HEK293 (cell line): Measurements from ENCODE around the gene NELFB.
A peak's percentile ranks its signal among the peaks of the same experiment; 100 is the strongest.

Experiments used
- HOXA7 ChIP-seq: sonication (generic); formaldehyde crosslinking; IDR thresholded peaks from 2 replicates; pipeline ENCODE4 v1.8.1; 2022; ENCODE audit warnings: missing genetic modification reagents, borderline replicate concordance
- HOXC10 ChIP-seq: sonication (generic); formaldehyde crosslinking; IDR thresholded peaks from 2 replicates; pipeline ENCODE4 v1.8.1; 2023; ENCODE audit warnings: mild to moderate bottlenecking, missing genetic modification reagents
- KLF1 ChIP-seq: fragments of 450-650 bp; formaldehyde crosslinking; IDR thresholded peaks from 2 replicates; pipeline ENCODE4 v1.5.1; 2016; ENCODE audit warnings: missing biosample characterization, missing genetic modification characterization
- KLF8 ChIP-seq: fragments of 450-650 bp; formaldehyde crosslinking; IDR thresholded peaks from 2 replicates; pipeline ENCODE4 v1.5.1; 2016; ENCODE audit warnings: missing biosample characterization, missing genetic modification characterization
- SETDB1 ChIP-seq: IDR thresholded peaks from one replicate; pipeline ENCODE4 v1.6.1; 2017; ENCODE audit warnings: mild to moderate bottlenecking, low read length, moderate library complexity, mixed read lengths; ENCODE audit not compliant: insufficient read length
- SP7 ChIP-seq: fragments of 450-650 bp; formaldehyde crosslinking; IDR thresholded peaks from 2 replicates; pipeline ENCODE4 v1.5.1; 2016; ENCODE audit warnings: missing biosample characterization, missing genetic modification characterization
- WT1 ChIP-seq: fragments of 450-650 bp; formaldehyde crosslinking; IDR thresholded peaks from 2 replicates; pipeline ENCODE4 v1.5.1; 2016; ENCODE audit warnings: missing biosample characterization, missing genetic modification characterization
- ZFHX2 ChIP-seq: fragments of 450-650 bp; formaldehyde crosslinking; conservative IDR thresholded peaks from 2 replicates; pipeline ENCODE4 v1.5.1; 2016; ENCODE audit warnings: missing biosample characterization, missing genetic modification characterization
- ZFP41 ChIP-seq: fragments of 450-650 bp; formaldehyde crosslinking; IDR thresholded peaks from 2 replicates; pipeline ENCODE4 v1.5.1; 2016; ENCODE audit warnings: missing biosample characterization, missing genetic modification characterization, borderline replicate concordance
- ZNF10 ChIP-seq: fragments of 450-650 bp; formaldehyde crosslinking; IDR thresholded peaks from 2 replicates; pipeline ENCODE4 v1.5.1; 2017; ENCODE audit warnings: missing biosample characterization, missing genetic modification characterization
- ZNF133 ChIP-seq: fragments of 450-650 bp; formaldehyde crosslinking; IDR thresholded peaks from 2 replicates; pipeline ENCODE4 v1.5.1; 2016; ENCODE audit warnings: missing biosample characterization, missing genetic modification characterization
- ZNF138 ChIP-seq: fragments of 450-650 bp; formaldehyde crosslinking; IDR thresholded peaks from 2 replicates; pipeline ENCODE4 v1.5.1; 2016; ENCODE audit warnings: missing biosample characterization, missing genetic modification characterization, borderline replicate concordance
- ZNF140 ChIP-seq: fragments of 450-650 bp; formaldehyde crosslinking; IDR thresholded peaks from 2 replicates; pipeline ENCODE4 v1.5.1; 2016; ENCODE audit warnings: missing biosample characterization, missing genetic modification characterization
- ZNF214 ChIP-seq: fragments of 450-650 bp; formaldehyde crosslinking; IDR thresholded peaks from 2 replicates; pipeline ENCODE4 v1.5.1; 2017; ENCODE audit warnings: missing biosample characterization, mild to moderate bottlenecking, missing genetic modification characterization, borderline replicate concordance
- ZNF248 ChIP-seq: fragments of 450-650 bp; formaldehyde crosslinking; IDR thresholded peaks from 2 replicates; pipeline ENCODE4 v1.5.1; 2017; ENCODE audit warnings: missing biosample characterization, missing genetic modification characterization
- ZNF311 ChIP-seq: fragments of 450-650 bp; formaldehyde crosslinking; IDR thresholded peaks from 2 replicates; pipeline ENCODE4 v1.5.1; 2017; ENCODE audit warnings: missing biosample characterization, missing genetic modification characterization, borderline replicate concordance
- ZNF48 ChIP-seq: fragments of 450-650 bp; formaldehyde crosslinking; IDR thresholded peaks from 2 replicates; pipeline ENCODE4 v1.5.1; 2016; ENCODE audit warnings: missing biosample characterization, missing genetic modification characterization
- ZNF514 ChIP-seq: fragments of 450-650 bp; formaldehyde crosslinking; IDR thresholded peaks from 2 replicates; pipeline ENCODE4 v1.5.1; 2016; ENCODE audit warnings: missing biosample characterization, missing genetic modification characterization
- ZNF530 ChIP-seq: fragments of 450-650 bp; formaldehyde crosslinking; IDR thresholded peaks from 2 replicates; pipeline ENCODE4 v1.5.1; 2016; ENCODE audit warnings: low read depth, missing biosample characterization, missing genetic modification characterization
- ZNF626 ChIP-seq: fragments of 450-650 bp; sonication (Bioruptor Pico); formaldehyde crosslinking; IDR thresholded peaks from 2 replicates; pipeline ENCODE4 v1.5.1; 2018; ENCODE audit warnings: missing biosample characterization, missing genetic modification characterization, inconsistent platforms
- ZNF654 ChIP-seq: fragments of 450-650 bp; formaldehyde crosslinking; IDR thresholded peaks from 2 replicates; pipeline ENCODE4 v1.5.1; 2016; ENCODE audit warnings: low read depth, missing biosample characterization, missing genetic modification characterization
- ZNF660 ChIP-seq: fragments of 450-650 bp; IDR thresholded peaks from 2 replicates; pipeline ENCODE4 v1.5.1; 2018; ENCODE audit warnings: missing biosample characterization, mild to moderate bottlenecking, missing genetic modification characterization
- ZNF776 ChIP-seq: fragments of 450-650 bp; formaldehyde crosslinking; IDR thresholded peaks from 2 replicates; pipeline ENCODE4 v1.5.0; 2017; ENCODE audit warnings: missing biosample characterization, missing genetic modification characterization, borderline replicate concordance
- ZNF837 ChIP-seq: fragments of 450-650 bp; formaldehyde crosslinking; IDR thresholded peaks from 2 replicates; pipeline ENCODE4 v1.5.1; 2016; ENCODE audit warnings: missing biosample characterization, missing genetic modification characterization
- ZNF843 ChIP-seq: fragments of 450-650 bp; formaldehyde crosslinking; IDR thresholded peaks from 2 replicates; pipeline ENCODE4 v1.5.1; 2016; ENCODE audit warnings: missing biosample characterization, missing genetic modification characterization
- TF ChIP-seq, protein P1 (sequence below): fragments of 450-650 bp; formaldehyde crosslinking; IDR thresholded peaks from 2 replicates; pipeline ENCODE4 v1.5.1; 2017; ENCODE audit warnings: missing biosample characterization, missing genetic modification characterization
- TF ChIP-seq, protein P2 (sequence below): fragments of 450-650 bp; formaldehyde crosslinking; IDR thresholded peaks from 2 replicates; pipeline ENCODE4 v1.5.1; 2016; ENCODE audit warnings: missing biosample characterization, missing genetic modification characterization
- TF ChIP-seq, protein P3 (sequence below): fragments of 450-650 bp; formaldehyde crosslinking; IDR thresholded peaks from 2 replicates; pipeline ENCODE4 v1.5.1; 2016; ENCODE audit warnings: missing biosample characterization, missing genetic modification characterization
- TF ChIP-seq, protein P4 (sequence below): fragments of 450-650 bp; formaldehyde crosslinking; IDR thresholded peaks from 2 replicates; pipeline ENCODE4 v1.5.1; 2016; ENCODE audit warnings: missing biosample characterization, missing genetic modification characterization
- TF ChIP-seq, protein P5 (sequence below): fragments of 450-650 bp; formaldehyde crosslinking; IDR thresholded peaks from 2 replicates; pipeline ENCODE4 v1.5.1; 2017; ENCODE audit warnings: missing biosample characterization, mild to moderate bottlenecking, missing genetic modification characterization, moderate library complexity
- TF ChIP-seq, protein P6 (sequence below): fragments of 450-650 bp; formaldehyde crosslinking; IDR thresholded peaks from 2 replicates; pipeline ENCODE4 v1.5.1; 2016; ENCODE audit warnings: missing biosample characterization, missing genetic modification characterization, low read depth

Gene NELFB

DNA sequence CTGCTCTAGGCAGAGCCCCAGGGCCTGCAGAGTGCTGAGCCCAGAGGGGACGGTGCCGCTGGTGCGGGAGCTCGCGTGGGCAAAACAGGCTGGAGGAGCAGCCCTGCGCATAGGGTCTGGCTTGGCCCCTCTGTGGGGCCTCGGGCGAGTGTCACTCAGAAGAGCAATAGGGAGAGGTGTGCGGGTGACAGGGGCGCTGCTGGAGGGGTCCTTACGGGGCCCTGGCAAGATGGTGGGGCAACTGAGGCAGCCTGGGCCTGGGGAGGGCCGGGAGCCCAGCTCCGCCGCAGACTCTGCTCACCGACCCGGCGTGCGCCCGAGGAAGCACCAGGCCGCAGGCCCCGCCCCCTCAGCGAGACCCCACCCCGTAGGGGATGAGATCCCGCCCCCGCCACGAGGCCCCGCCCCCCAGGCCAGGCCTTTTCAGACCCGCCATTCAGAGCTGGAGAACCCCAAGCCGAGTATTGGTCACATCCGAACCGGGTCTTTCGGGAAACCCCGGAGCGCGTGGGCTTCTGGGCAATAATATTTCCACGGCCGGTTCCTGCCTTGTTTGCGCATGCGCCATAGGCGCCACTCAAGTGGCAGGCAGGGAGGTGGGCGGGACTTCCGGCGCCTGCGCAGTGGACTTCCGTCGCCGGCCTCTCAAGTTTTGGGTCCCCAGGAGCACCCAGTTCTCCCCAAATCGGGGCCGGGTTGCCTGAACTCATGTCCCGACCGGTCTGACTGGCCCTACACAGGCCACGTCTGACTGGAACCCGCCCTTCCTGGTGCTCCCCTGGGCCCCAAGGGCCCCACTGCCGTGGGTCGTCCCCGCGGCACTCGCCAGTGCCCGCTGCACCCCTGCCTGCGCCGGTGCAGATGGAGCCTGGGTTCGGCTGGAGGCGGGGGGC is 31.8 kb upstream of the NELFB start (continued):
- TF ChIP-seq KLF8 (tag by site-specific recombination) (no peak), HOXA7 (CRISPR knock-in tag) (no peak), ZFP41 (tag by site-specific recombination) (no peak), ZNF843 (tag by site-specific recombination) (0 out of 2 replicates have a peak, but pooled peaks have one; percentile 43), ZFHX2 (tag by site-specific recombination) (peak; percentile 31), ZNF514 (tag by site-specific recombination) (no peak), ZNF133 (no peak), WT1 (tag by site-specific recombination) (no peak), ZNF138 (no peak), ZNF10 (tag by site-specific recombination) (no peak), SETDB1 (no peak), SP7 (tag by site-specific recombination) (peak; percentile 25; the same call in 1 of the 2 replicates), ZNF311 (tag by site-specific recombination) (no peak), ZNF530 (tag by site-specific recombination) (no peak), KLF1 (no peak), ZNF776 (no peak), ZNF626 (tag by site-specific recombination) (no peak), ZNF660 (tag by site-specific recombination) (peak; percentile 71; the same call in 1 of the 2 replicates), ZNF214 (tag by site-specific recombination) (no peak), HOXC10 (CRISPR knock-in tag) (no peak), ZNF48 (tag by site-specific recombination) (no peak), ZNF837 (tag by site-specific recombination) (no peak), ZNF654 (tag by site-specific recombination) (no peak), ZNF248 (tag by site-specific recombination) (no peak), ZNF140 (tag by site-specific recombination) (no peak)
- TF ChIP-seq, protein P1, sequence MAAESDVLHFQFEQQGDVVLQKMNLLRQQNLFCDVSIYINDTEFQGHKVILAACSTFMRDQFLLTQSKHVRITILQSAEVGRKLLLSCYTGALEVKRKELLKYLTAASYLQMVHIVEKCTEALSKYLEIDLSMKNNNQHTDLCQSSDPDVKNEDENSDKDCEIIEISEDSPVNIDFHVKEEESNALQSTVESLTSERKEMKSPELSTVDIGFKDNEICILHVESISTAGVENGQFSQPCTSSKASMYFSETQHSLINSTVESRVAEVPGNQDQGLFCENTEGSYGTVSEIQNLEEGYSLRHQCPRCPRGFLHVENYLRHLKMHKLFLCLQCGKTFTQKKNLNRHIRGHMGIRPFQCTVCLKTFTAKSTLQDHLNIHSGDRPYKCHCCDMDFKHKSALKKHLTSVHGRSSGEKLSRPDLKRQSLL: no peak
- TF ChIP-seq, protein P2, sequence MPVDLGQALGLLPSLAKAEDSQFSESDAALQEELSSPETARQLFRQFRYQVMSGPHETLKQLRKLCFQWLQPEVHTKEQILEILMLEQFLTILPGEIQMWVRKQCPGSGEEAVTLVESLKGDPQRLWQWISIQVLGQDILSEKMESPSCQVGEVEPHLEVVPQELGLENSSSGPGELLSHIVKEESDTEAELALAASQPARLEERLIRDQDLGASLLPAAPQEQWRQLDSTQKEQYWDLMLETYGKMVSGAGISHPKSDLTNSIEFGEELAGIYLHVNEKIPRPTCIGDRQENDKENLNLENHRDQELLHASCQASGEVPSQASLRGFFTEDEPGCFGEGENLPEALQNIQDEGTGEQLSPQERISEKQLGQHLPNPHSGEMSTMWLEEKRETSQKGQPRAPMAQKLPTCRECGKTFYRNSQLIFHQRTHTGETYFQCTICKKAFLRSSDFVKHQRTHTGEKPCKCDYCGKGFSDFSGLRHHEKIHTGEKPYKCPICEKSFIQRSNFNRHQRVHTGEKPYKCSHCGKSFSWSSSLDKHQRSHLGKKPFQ: no peak
- TF ChIP-seq, protein P3, sequence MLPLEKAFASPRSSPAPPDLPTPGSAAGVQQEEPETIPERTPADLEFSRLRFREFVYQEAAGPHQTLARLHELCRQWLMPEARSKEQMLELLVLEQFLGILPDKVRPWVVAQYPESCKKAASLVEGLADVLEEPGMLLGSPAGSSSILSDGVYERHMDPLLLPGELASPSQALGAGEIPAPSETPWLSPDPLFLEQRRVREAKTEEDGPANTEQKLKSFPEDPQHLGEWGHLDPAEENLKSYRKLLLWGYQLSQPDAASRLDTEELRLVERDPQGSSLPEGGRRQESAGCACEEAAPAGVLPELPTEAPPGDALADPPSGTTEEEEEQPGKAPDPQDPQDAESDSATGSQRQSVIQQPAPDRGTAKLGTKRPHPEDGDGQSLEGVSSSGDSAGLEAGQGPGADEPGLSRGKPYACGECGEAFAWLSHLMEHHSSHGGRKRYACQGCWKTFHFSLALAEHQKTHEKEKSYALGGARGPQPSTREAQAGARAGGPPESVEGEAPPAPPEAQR (tag by site-specific recombination): no peak
- TF ChIP-seq, protein P4, sequence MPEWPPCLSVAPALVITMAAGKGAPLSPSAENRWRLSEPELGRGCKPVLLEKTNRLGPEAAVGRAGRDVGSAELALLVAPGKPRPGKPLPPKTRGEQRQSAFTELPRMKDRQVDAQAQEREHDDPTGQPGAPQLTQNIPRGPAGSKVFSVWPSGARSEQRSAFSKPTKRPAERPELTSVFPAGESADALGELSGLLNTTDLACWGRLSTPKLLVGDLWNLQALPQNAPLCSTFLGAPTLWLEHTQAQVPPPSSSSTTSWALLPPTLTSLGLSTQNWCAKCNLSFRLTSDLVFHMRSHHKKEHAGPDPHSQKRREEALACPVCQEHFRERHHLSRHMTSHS (tag by site-specific recombination): no peak
- TF ChIP-seq, protein P5, sequence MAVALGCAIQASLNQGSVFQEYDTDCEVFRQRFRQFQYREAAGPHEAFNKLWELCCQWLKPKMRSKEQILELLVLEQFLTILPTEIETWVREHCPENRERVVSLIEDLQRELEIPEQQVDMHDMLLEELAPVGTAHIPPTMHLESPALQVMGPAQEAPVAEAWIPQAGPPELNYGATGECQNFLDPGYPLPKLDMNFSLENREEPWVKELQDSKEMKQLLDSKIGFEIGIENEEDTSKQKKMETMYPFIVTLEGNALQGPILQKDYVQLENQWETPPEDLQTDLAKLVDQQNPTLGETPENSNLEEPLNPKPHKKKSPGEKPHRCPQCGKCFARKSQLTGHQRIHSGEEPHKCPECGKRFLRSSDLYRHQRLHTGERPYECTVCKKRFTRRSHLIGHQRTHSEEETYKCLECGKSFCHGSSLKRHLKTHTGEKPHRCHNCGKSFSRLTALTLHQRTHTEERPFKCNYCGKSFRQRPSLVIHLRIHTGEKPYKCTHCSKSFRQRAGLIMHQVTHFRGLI: no peak
- TF ChIP-seq, protein P6, sequence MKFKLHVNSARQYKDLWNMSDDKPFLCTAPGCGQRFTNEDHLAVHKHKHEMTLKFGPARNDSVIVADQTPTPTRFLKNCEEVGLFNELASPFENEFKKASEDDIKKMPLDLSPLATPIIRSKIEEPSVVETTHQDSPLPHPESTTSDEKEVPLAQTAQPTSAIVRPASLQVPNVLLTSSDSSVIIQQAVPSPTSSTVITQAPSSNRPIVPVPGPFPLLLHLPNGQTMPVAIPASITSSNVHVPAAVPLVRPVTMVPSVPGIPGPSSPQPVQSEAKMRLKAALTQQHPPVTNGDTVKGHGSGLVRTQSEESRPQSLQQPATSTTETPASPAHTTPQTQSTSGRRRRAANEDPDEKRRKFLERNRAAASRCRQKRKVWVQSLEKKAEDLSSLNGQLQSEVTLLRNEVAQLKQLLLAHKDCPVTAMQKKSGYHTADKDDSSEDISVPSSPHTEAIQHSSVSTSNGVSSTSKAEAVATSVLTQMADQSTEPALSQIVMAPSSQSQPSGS: no peak
